Stomach (tissue), 4 donors: ENCODE results near the gene GNPAT.

Experiments
- EP300 ChIP-seq: sonication (generic); formaldehyde crosslinking; IDR thresholded peaks from one replicate; pipeline ENCODE4 v1.6.1; 2017; ENCODE audit warnings: antibody characterized with exemption
- POLR2A ChIP-seq, 4 donors: fragments of 450-650 bp; IDR thresholded peaks; one replicate each; pipeline ENCODE4 v1.6.1; 2016; ENCODE audit warnings: antibody characterized with exemption in 4 of 4, control low read depth in 2 of 4, mild to moderate bottlenecking in 1 of 4, moderate library complexity in 1 of 4
- POLR2AphosphoS5 ChIP-seq, 3 donors: sonication (generic); formaldehyde crosslinking; IDR thresholded peaks; one replicate each; pipeline ENCODE4 v1.6.1; 2016; ENCODE audit warnings: antibody characterized with exemption in 3 of 3
- TF ChIP-seq, protein P1 (sequence below), 7 experiments: fragments of 450-650 bp in 4 of 7; fragments of 200-600 bp in 3 of 7; sonication (generic) in 3 of 7; IDR thresholded peaks; one replicate each; pipeline ENCODE4 v1.5.1; 2016 to 2019; ENCODE audit warnings: antibody characterized with exemption in 7 of 7, control low read depth in 2 of 7, mild to moderate bottlenecking in 1 of 7

DNA sequence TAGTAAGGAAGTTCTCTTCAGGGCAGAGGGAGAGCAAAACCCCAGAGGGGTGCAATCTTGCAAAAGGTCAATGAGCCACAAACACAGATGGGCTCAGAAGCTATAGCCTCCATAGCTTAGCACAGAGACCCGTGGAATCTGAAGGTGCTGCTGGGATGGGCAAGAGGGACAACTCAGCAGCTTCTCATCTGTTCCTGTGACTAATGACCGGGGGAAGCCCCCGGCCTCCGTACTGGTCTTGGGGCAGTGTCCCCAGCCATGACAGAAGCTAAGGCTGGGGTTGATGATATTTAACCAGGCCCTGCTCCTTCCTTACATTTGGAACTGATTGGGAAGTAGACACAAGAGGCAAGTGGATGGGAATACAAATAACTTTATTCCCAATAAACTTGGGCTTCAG is 77.6 kb downstream of the GNPAT start:
- TF ChIP-seq EP300 (no peak), POLR2A (IDR thresholded peaks at IDR 0.05) (no peak), POLR2AphosphoS5 (IDR thresholded peaks at IDR 0.05) (no peak)
- TF ChIP-seq, protein P1, sequence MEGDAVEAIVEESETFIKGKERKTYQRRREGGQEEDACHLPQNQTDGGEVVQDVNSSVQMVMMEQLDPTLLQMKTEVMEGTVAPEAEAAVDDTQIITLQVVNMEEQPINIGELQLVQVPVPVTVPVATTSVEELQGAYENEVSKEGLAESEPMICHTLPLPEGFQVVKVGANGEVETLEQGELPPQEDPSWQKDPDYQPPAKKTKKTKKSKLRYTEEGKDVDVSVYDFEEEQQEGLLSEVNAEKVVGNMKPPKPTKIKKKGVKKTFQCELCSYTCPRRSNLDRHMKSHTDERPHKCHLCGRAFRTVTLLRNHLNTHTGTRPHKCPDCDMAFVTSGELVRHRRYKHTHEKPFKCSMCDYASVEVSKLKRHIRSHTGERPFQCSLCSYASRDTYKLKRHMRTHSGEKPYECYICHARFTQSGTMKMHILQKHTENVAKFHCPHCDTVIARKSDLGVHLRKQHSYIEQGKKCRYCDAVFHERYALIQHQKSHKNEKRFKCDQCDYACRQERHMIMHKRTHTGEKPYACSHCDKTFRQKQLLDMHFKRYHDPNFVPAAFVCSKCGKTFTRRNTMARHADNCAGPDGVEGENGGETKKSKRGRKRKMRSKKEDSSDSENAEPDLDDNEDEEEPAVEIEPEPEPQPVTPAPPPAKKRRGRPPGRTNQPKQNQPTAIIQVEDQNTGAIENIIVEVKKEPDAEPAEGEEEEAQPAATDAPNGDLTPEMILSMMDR (IDR thresholded peaks at IDR 0.05): no peak
